Endothelial cell of umbilical vein (primary cell): ENCODE measurements around the gene SLC1A4. TPM values are rescaled to one million over a fixed set of nuclear protein-coding genes. Genes with fewer than 3 reads are reported as not detected.

Experiments
- Bru-seq: library from RNA; stranded (reverse); fragments of 400-500 nt; gene quantifications from one replicate; lab custom pipeline; 2021; lab: Mats Ljungman, UMichigan
- BruChase-seq, 2 experiments: library from RNA; stranded (reverse); fragments of 400-500 nt; gene quantifications; one replicate each; lab custom pipeline; 2021; lab: Mats Ljungman, UMichigan
- BruUV-seq: library from RNA; stranded (reverse); fragments of 400-500 nt; replicated peaks from 2 replicates; lab custom pipeline; 2021; lab: Mats Ljungman, UMichigan
- CTCF ChIA-PET: fragments of 300-600, 350-600 bp; sonication (Branson Sonifier 250); formaldehyde crosslinking; loops from one replicate; lab custom pipeline; 2021; ENCODE audit warnings: antibody characterized with exemption, inconsistent platforms; lab: Charles Lee
- POLR2A ChIA-PET: fragments of 300-600, 350-600 bp; sonication (Branson Sonifier 250); formaldehyde crosslinking; loops from one replicate; lab custom pipeline; 2021; ENCODE audit warnings: antibody characterized with exemption, inconsistent platforms; lab: Charles Lee
- DNase-seq: peaks from one replicate; pipeline ENCODE4 v3.0.0-alpha.2; 2011; ENCODE audit warnings: low read depth, low spot score
- FAIRE-seq: peaks from 2 replicates; lab custom pipeline; 2011; peaks lifted over from hg19 to GRCh38; lab: Jason Lieb, UNC
- H2AFZ ChIP-seq: 2 replicates; pipeline ENCODE4 v1.6.0; 2012; ENCODE audit warnings: low read depth, low read length, control low read depth, inconsistent platforms
- H3K27ac ChIP-seq: 2 replicates; pipeline ENCODE4 v1.5.1; 2011; ENCODE audit warnings: low read depth, mild to moderate bottlenecking, control low read depth, low read length, moderate library complexity; ENCODE audit not compliant: insufficient read depth
- H3K27me3 ChIP-seq, 2 experiments: 2 replicates each; pipeline versions ENCODE4 v1.6.0 to v1.6.1; 2011; ENCODE audit warnings: low read length in 2 of 2, mixed read lengths in 1 of 2; ENCODE audit not compliant: control insufficient read depth in 2 of 2, insufficient read depth in 2 of 2
- H3K36me3 ChIP-seq, 2 experiments: 2 replicates in 1 of 2; 3 replicates in 1 of 2; pipeline ENCODE4 v1.5.1; 2011; ENCODE audit warnings: low read length in 2 of 2, mild to moderate bottlenecking in 1 of 2, moderate library complexity in 1 of 2; ENCODE audit not compliant: control insufficient read depth in 2 of 2, insufficient read depth in 2 of 2; ENCODE audit errors: extremely low read depth in 1 of 2
- H3K4me1 ChIP-seq: 3 replicates; pipeline ENCODE4 v1.5.1; 2011; ENCODE audit warnings: mild to moderate bottlenecking, low read length; ENCODE audit not compliant: control insufficient read depth, insufficient read depth; ENCODE audit errors: extremely low read depth
- H3K4me2 ChIP-seq: 2 replicates; pipeline ENCODE4 v1.6.1; 2011; ENCODE audit warnings: low read length, control low read depth, mixed read lengths; ENCODE audit not compliant: insufficient read depth
- H3K4me3 ChIP-seq, 3 experiments: fragments of 200-600 bp in 1 of 3; sonication (generic), shearing (Covaris generic) in 1 of 3; replicated peaks in 1 of 3; 2 replicates each; pipeline ENCODE4 v1.5.1; 2011 to 2016; ENCODE audit warnings: control low read depth in 3 of 3, low read length in 3 of 3, mild to moderate bottlenecking in 2 of 3, inconsistent platforms in 1 of 3, low read depth in 1 of 3, moderate library complexity in 1 of 3; ENCODE audit not compliant: insufficient read depth in 1 of 3
- H3K79me2 ChIP-seq: 2 replicates; pipeline ENCODE4 v1.6.0; 2012; ENCODE audit warnings: low read length, inconsistent platforms; ENCODE audit not compliant: control insufficient read depth, insufficient read depth
- H3K9ac ChIP-seq: replicated peaks from 2 replicates; pipeline ENCODE3; 2011; ENCODE audit warnings: low read length, control low read depth; ENCODE audit not compliant: insufficient read depth; ENCODE audit errors: extremely low read depth
- H3K9me1 ChIP-seq: replicated peaks from 3 replicates; pipeline ENCODE4 v1.6.0; 2011; ENCODE audit warnings: mild to moderate bottlenecking, low read length; ENCODE audit not compliant: control insufficient read depth, insufficient read depth; ENCODE audit errors: extremely low read depth
- H3K9me3 ChIP-seq: replicated peaks from 2 replicates; pipeline ENCODE4 v1.5.1; 2012; ENCODE audit warnings: low read length, inconsistent platforms; ENCODE audit not compliant: control insufficient read depth, insufficient read depth
- H4K20me1 ChIP-seq: replicated peaks from 2 replicates; pipeline ENCODE3; 2011; ENCODE audit warnings: mild to moderate bottlenecking, low read length; ENCODE audit not compliant: control insufficient read depth, insufficient read depth; ENCODE audit errors: extremely low read depth
- EZH2 ChIP-seq: IDR thresholded peaks from 2 replicates; pipeline ENCODE4 v1.6.1; 2012; ENCODE audit warnings: borderline replicate concordance, low read depth, mild to moderate bottlenecking, moderate library complexity, low read length, inconsistent platforms; ENCODE audit not compliant: severe bottlenecking
- FOS ChIP-seq: IDR thresholded peaks from 2 replicates; pipeline ENCODE4 v1.6.1; 2011; ENCODE audit warnings: mild to moderate bottlenecking, low read length, moderate library complexity, borderline replicate concordance; ENCODE audit not compliant: insufficient read depth
- GATA2 ChIP-seq: IDR thresholded peaks from 2 replicates; pipeline ENCODE4 v1.7.0; 2011; ENCODE audit warnings: low read depth, mild to moderate bottlenecking, moderate library complexity, mixed read lengths, low read length; ENCODE audit not compliant: insufficient read length, insufficient read depth
- JUN ChIP-seq: IDR thresholded peaks from 2 replicates; pipeline ENCODE4 v1.6.1; 2011; ENCODE audit warnings: borderline replicate concordance, low read depth; ENCODE audit not compliant: insufficient read length, insufficient read depth
- MYC ChIP-seq: IDR thresholded peaks from one replicate; pipeline ENCODE4 v1.6.1; 2011; ENCODE audit warnings: mild to moderate bottlenecking, low read depth, low read length
- POLR2A ChIP-seq: IDR thresholded peaks from 2 replicates; pipeline ENCODE4 v1.6.1; 2012; ENCODE audit warnings: low read depth, mild to moderate bottlenecking, control low read depth, low read length
- POLR2AphosphoS5 ChIP-seq: IDR thresholded peaks from 2 replicates; pipeline ENCODE4 v1.6.1; 2012; ENCODE audit warnings: low read depth, mild to moderate bottlenecking, control low read depth, low read length, moderate library complexity; ENCODE audit not compliant: insufficient read depth
- dilution Hi-C: fragments of 300-500 bp; cut with MboI; formaldehyde crosslinking; loops from one replicate; pipeline ENCODE4 v1.15.0; 2019; ENCODE audit warnings: low sequenced_read_pairs; ENCODE audit not compliant: extremely low pct_ligation_motif_present
- intact Hi-C: fragments of 100-400 bp; cut with micrococcal nuclease; formaldehyde crosslinking; loops from one replicate; pipeline ENCODE4 v1.10.0; 2022
- long read RNA-seq: library from polyadenylated mRNA; stranded (forward); transcript quantifications from one replicate; pipeline ENCODE4 v2.0.0, GENCODE V29; 2021
- polyA minus RNA-seq, 3 experiments: library from RNA; depleted of rRNA, polyadenylated mRNA; stranded (reverse); fragments of >200 nt; gene quantifications; 1 replicate in 1 of 3; 2 replicates in 2 of 3; pipeline ENCODE4 v1.2.3, GENCODE V29; 2011
- polyA plus RNA-seq, 4 experiments: library from polyadenylated mRNA; depleted of rRNA in 3 of 4; stranded (reverse) in 3 of 4; unstranded in 1 of 4; fragments of >200 nt; gene quantifications; 2 replicates each; pipeline versions ENCODE4 v1.2.1 to v1.2.3, GENCODE V29; 2011 to 2012; ENCODE audit warnings: missing spikeins in 1 of 4
- total RNA-seq: library from RNA; stranded (reverse); gene quantifications from 2 replicates; pipeline ENCODE4 v1.2.3, GENCODE V29; 2021
- TF ChIP-seq, protein P1 (sequence below): IDR thresholded peaks from 2 replicates; pipeline ENCODE4 v1.6.1; 2011; ENCODE audit not compliant: insufficient read depth, insufficient read length
- TF ChIP-seq, protein P2 (sequence below), 2 donors: IDR thresholded peaks; 1 replicate in 1 of 2; 2 replicates in 1 of 2; pipeline ENCODE4 v1.5.1; 2011; ENCODE audit warnings: low read length in 2 of 2, mild to moderate bottlenecking in 2 of 2, moderate library complexity in 2 of 2, control low read depth in 1 of 2, inconsistent platforms in 1 of 2, low read depth in 1 of 2; ENCODE audit not compliant: insufficient read depth in 1 of 2; ENCODE audit errors: extremely low read depth in 1 of 2

The SLC1A4 gene
- 13.5 and 13.9 TPM in 2 replicates for total RNA-seq
- polyA plus RNA-seq: 9.9 and 11.4 TPM in 2 replicates
- polyA plus RNA-seq (2011; cell fraction: cytosol; rRNA removed): 8.5 and 9.1 TPM in 2 replicates
- 9.0 and 9.4 TPM in 2 replicates for polyA plus RNA-seq (2011; cell fraction: nucleus; rRNA removed)
- polyA plus RNA-seq (2012): 6.7 and 8.4 TPM in 2 replicates
- polyA minus RNA-seq: 23.3 and 32.0 TPM in 2 replicates
- polyA minus RNA-seq (2011; cell fraction: cytosol; rRNA and poly(A)+ RNA removed): 9.8 TPM
- 13.2 and 15.7 TPM in 2 replicates for polyA minus RNA-seq (2011; cell fraction: nucleus; rRNA and poly(A)+ RNA removed)
- percentile 55 among the genes with signal in this experiment for Bru-seq, nascent RNA
- BruChase-seq, experiment 1, labeled RNA remaining after a 6-hour chase: percentile 54 among the genes with signal in this experiment
- percentile 50 among the genes with signal in this experiment for BruChase-seq, experiment 2, labeled RNA remaining after a 2-hour chase
- long read RNA-seq, full-length matches to known transcripts: 20 of 26 reads
- long read RNA-seq, partial matches to known transcripts: 4 of 26 reads
- long read RNA-seq, other reads (novel, unspliced or antisense): 2 of 26 reads

DNA sequence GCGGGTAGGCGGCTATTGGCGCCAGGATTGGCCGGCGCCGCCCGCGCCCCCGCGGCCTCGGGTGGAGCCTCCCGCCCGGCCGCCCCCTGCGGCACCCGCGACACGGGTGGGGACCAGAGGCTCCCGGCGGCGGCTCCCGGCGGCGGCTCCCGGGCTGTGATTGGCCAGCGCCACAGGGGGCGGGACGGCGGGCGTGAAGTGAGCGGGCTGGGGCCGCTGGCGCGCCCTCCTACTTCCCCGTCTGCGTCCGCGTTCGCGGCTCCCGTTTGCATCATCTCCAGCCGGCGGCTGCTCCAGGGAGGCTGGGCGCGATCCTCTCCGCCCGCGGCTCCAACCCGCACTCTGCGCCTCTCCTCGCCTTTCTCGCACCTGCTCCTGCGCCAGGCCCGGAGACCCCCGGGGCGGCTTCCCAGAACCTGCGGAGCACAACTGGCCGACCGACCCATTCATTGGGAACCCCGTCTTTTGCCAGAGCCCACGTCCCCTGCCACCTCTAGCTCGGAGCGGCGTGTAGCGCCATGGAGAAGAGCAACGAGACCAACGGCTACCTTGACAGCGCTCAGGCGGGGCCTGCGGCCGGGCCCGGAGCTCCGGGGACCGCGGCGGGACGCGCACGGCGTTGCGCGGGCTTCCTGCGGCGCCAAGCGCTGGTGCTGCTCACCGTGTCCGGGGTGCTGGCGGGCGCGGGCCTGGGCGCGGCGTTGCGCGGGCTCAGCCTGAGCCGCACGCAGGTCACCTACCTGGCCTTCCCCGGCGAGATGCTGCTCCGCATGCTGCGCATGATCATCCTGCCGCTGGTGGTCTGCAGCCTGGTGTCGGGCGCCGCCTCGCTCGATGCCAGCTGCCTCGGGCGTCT, at the start of gene SLC1A4:
Gene SLC1A4, plus strand, starts transcription at position 274 of the 856 bp plus-strand sequence. Its CDS starts 245 bp downstream, at position 519.
- no TSS peak for BruUV-seq
- Histone ChIP-seq H3K79me2 (no peaks in the 10 kb centered on the region), H3K9ac (peak within 1 kb of the TSS; percentile 95), H3K4me3 (peak within 1 kb of the TSS; percentile 54 to 69 (median 67)), H4K20me1 (no peaks in the 10 kb centered on the region), H3K27ac (peak within 1 kb of the TSS; percentile 94), H3K4me1 (peaks cover 15% of the 10 kb centered on the region), H2AFZ (peak within 1 kb of the TSS; percentile 87), H3K27me3 (peaks cover 0 to 4% of the 10 kb centered on the region in 2 experiments), H3K4me2 (peak within 1 kb of the TSS; percentile 86), H3K9me3 (no peaks in the 10 kb centered on the region), H3K9me1 (no peaks in the 10 kb centered on the region), H3K36me3 (no peaks in the 10 kb centered on the region)
- no peak for FAIRE-seq
- intact Hi-C loops: loop anchor here (1.0 to 5.0 kb wide), 3 partner anchors 9 to 588 kb away; no protein-coding TSS in a partner anchor
- peak; percentile 91 for DNase-seq
- ChIA-PET CTCF (interaction anchor here (1.0 to 1.9 kb wide), 9 partner anchors 10 to 402 kb away, joined by 3 to 13 read pairs (median 4); partner anchors contain the start of gene CEP68), POLR2A (interaction anchor here (1.4 kb wide), 1 partner anchor 141 kb away, joined by 7 read pairs; the partner anchor contains the start of gene RAB1A)
- dilution Hi-C loops: no loop called here
- TF ChIP-seq EZH2 (no peak), JUN (no peak), POLR2AphosphoS5 (peak; percentile 82), POLR2A (peak; percentile 79), MYC (no peak), FOS (no peak), GATA2 (no peak)
- TF ChIP-seq, protein P1, sequence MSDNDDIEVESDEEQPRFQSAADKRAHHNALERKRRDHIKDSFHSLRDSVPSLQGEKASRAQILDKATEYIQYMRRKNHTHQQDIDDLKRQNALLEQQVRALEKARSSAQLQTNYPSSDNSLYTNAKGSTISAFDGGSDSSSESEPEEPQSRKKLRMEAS: no peak
- TF ChIP-seq, protein P2, sequence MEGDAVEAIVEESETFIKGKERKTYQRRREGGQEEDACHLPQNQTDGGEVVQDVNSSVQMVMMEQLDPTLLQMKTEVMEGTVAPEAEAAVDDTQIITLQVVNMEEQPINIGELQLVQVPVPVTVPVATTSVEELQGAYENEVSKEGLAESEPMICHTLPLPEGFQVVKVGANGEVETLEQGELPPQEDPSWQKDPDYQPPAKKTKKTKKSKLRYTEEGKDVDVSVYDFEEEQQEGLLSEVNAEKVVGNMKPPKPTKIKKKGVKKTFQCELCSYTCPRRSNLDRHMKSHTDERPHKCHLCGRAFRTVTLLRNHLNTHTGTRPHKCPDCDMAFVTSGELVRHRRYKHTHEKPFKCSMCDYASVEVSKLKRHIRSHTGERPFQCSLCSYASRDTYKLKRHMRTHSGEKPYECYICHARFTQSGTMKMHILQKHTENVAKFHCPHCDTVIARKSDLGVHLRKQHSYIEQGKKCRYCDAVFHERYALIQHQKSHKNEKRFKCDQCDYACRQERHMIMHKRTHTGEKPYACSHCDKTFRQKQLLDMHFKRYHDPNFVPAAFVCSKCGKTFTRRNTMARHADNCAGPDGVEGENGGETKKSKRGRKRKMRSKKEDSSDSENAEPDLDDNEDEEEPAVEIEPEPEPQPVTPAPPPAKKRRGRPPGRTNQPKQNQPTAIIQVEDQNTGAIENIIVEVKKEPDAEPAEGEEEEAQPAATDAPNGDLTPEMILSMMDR (IDR thresholded peaks at IDR 0.05; ENCODE audit: extremely low read depth in 1 of 2, insufficient read depth in 1 of 2, low read depth in 1 of 2, low read length in 2 of 2): no peak
